Bronchial epithelial cell (primary cell): Measurements from ENCODE around the gene UPK3A. TPM values are rescaled to one million over a fixed set of nuclear protein-coding genes. Genes with fewer than 3 reads are reported as not detected.

ENCODE experiments used
- DNase-seq: peaks from one replicate; pipeline ENCODE4 v3.0.0-alpha.2; 2010; ENCODE audit warnings: low read depth
- FAIRE-seq: peaks from 2 replicates; lab custom pipeline; 2011; peaks lifted over from hg19 to GRCh38; lab: Jason Lieb, UNC
- H3K27me3 ChIP-seq: 2 replicates; pipeline ENCODE4 v1.5.1; 2011; ENCODE audit warnings: low read length; ENCODE audit not compliant: control insufficient read depth, insufficient read depth
- H3K36me3 ChIP-seq: 2 replicates; pipeline ENCODE4 v1.5.1; 2011; ENCODE audit warnings: low read length; ENCODE audit not compliant: control insufficient read depth, insufficient read depth
- H3K4me3 ChIP-seq: 2 replicates; pipeline ENCODE4 v1.5.1; 2011; ENCODE audit warnings: mild to moderate bottlenecking, low read depth, low read length, control low read depth
- CTCF ChIP-seq: IDR thresholded peaks from 2 replicates; pipeline ENCODE4 v1.5.1; 2011; ENCODE audit warnings: mild to moderate bottlenecking, moderate library complexity, low read length, control low read depth, inconsistent platforms; ENCODE audit not compliant: insufficient read depth, severe bottlenecking
- total RNA-seq: library from RNA; depleted of rRNA; stranded (reverse); fragments of >200 nt; gene quantifications from 2 replicates; pipeline ENCODE4 v1.2.1, GENCODE V29; 2014

Gene UPK3A
- total RNA-seq, 1 donor from 2014 or later: not detected

- no peak for FAIRE-seq
Measured at GRCh38 chr22:45244916-45245315, 39.8 kb upstream of the UPK3A start.

DNA sequence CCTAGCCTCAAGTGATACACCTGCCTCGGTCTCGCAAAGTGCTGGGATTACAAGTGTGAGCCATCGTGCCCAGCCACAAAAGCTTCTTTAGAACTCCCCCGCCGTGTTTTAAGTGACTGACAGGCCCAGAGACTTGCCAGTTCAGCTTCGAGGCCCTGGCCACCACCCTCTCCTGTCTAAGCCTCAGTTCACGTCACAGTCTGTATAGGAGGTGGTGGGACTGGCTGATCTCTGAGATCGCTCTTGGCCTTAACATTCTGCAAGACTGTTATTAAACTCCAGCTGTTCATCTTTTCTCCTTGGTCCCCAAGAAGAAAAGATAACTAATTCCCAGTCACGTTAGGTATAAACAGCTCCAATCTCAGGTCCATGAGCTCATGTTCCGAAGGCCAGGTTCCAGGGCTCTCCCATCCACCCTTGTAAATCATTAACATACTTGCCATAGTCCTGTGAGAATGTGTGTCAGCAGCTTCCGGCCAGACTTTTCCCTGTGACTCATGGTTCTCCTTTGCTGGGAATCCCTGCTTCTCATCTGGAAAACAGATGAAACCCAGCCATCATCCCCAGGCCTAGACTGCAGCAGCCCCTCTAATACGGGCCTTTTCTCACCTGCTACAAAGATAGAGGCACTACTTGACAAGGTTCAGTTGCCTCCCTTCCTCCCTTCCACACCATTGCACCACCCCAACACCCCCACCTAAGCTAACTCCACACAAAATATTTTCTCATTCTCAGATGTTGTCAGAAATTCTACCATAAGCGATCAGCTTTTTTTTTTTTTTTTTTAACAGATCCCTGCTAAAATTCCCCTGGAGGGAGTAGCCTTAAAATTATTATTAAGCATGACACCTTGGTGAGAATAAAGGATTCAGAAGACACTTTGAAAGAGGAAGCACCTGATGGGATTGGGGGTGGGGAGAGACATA, 38.4 kb upstream of the UPK3A start:
- H3K4me3 ChIP-seq: no peak overlapping the region
- TF ChIP-seq CTCF: no peak
- H3K27me3 ChIP-seq: no peaks in the 10 kb centered on the region
- no peaks in the 10 kb centered on the region for H3K36me3 ChIP-seq
- FAIRE-seq (peak; percentile 62), DNase-seq (peak; percentile 97)

More at GRCh38 chr22:45244916-45245315, 39.8 kb upstream of the UPK3A start:
- Histone ChIP-seq H3K27me3 (no peaks in the 10 kb centered on the region), H3K36me3 (no peaks in the 10 kb centered on the region), H3K4me3 (no peak overlapping the region)
- no peak for TF ChIP-seq CTCF
- no peak for DNase-seq

DNA sequence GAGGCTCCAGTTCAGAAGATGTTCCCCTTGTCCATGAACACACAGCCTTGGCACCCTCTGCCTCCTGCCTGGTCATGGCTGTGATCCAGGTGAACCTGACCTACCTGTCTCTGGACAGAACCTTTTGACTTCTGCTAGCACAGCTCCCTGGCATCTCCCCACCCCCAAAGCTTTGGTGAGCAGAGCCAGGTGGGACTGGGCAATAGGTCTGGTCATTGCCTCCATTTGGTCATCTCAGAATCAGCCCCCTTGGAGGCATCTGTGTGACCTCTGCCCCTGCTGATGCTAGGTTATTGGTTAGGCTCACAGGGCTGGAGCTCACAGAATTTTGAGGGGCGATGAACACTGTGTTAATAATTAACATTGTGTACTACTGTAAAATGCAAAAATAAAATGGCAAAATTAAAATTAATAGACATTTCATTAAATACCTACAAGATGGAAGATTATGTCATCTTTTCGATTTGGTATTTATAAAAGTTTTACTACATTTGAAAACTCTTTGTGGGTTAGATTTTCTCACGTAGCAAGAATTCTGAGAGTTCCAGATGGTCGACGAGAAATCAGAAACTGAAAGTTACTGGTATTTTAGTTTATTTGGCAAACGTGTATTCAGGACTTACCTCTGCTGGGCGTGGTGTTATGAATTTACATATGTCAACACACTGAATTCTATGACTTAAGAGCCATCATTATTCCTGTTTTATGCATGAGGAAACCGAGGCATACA, 35.8 kb upstream of the UPK3A start:
- H3K4me3 ChIP-seq: no peak overlapping the region
- DNase-seq (peak; percentile 49), FAIRE-seq (peak; percentile 36)
- no peaks in the 10 kb centered on the region for H3K27me3 ChIP-seq
- no peak for TF ChIP-seq CTCF
- no peaks in the 10 kb centered on the region for H3K36me3 ChIP-seq

DNA sequence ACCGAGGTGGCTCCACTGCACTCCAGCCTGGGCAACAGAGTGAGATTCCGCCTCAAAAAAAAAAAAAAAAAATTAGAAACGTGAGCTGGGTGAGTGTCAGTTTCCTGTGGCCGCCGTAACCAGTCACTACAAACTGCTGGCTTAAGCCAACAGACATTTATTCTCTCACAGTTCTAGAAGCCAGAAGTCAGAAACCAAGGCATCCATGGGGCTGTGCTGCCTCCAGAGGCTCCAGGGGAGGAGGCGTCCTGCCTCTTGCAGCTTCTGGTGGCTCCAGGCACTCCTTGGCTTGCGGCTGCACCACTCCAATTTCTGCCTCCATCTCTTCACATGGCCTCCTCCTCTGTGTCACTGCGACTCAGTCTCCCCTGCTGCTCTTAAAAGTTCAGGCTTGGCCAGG, 32.9 kb upstream of the UPK3A start:
- Histone ChIP-seq H3K4me3 (no peak overlapping the region), H3K36me3 (no peaks in the 10 kb centered on the region), H3K27me3 (no peaks in the 10 kb centered on the region)
- no peak for TF ChIP-seq CTCF
- no peak for DNase-seq
- FAIRE-seq: no peak

- FAIRE-seq (no peak), DNase-seq (no peak)
- Histone ChIP-seq H3K27me3 (no peaks in the 10 kb centered on the region), H3K4me3 (no peak overlapping the region), H3K36me3 (no peaks in the 10 kb centered on the region)
- no peak for TF ChIP-seq CTCF
Measured at GRCh38 chr22:45253039-45253641, 31.6 kb upstream of the UPK3A start.
